IMR-90 (cell line): ENCODE data around the gene RRAGC. TPM values are rescaled to one million over a fixed set of nuclear protein-coding genes. Genes with fewer than 3 reads are reported as not detected.

Source experiments
- NFE2L2 ChIP-seq: fragments of 150-350 bp; IDR thresholded peaks from 2 replicates; pipeline ENCODE4 v1.6.1; 2016; ENCODE audit warnings: low read depth, mild to moderate bottlenecking, low read length
- RAD21 ChIP-seq: IDR thresholded peaks from 2 replicates; pipeline ENCODE4 v1.6.1; 2012; ENCODE audit warnings: low read length, improper control_type of control experiment
- microRNA-seq, 2 experiments: library from miRNA; stranded (forward) in 1 of 2; unstranded in 1 of 2; fragments of 10-50 nt in 1 of 2; fragments of <30 nt in 1 of 2; gene quantifications in 1 of 2; microRNA quantifications in 1 of 2; one replicate each; pipeline versions ENCODE3 to v1.1.0; 2013 to 2020; ENCODE audit not compliant: insufficient read depth in 1 of 2, insufficient read length in 1 of 2, unreplicated experiment in 1 of 2
- polyA plus RNA-seq, 3 experiments: library from polyadenylated mRNA; depleted of rRNA; stranded (reverse); fragments of >200 nt; gene quantifications; 2 replicates each; pipeline ENCODE4 v1.2.3, GENCODE V29; 2012; ENCODE audit warnings: low replicate concordance in 1 of 3
- small RNA-seq, 5 experiments: library from RNA; depleted of rRNA; stranded (forward); fragments of <200 nt; gene quantifications; one replicate each; pipeline ENCODE3, GENCODE V24; 2012
- total RNA-seq: library from RNA; depleted of rRNA; stranded (reverse); fragments of >200 nt; gene quantifications from 2 replicates; pipeline ENCODE4 v1.2.3, GENCODE V29; 2012; rRNA removed

RRAGC gene
- total and polyA plus RNA-seq, 2 of the 4 experiments (the other 2 are of a cell fraction): 7.2 to 12.2 TPM

- no peak for TF ChIP-seq RAD21
- no peak for TF ChIP-seq NFE2L2
Measured at GRCh38 chr1:38788341-38789336, 70.9 kb downstream of the RRAGC start (continued).

Small RNA genes within 50 kb of the gene (microRNA-seq; reads per million reads assigned to microRNA genes)
- gene GJA9-MYCBP (ENCODE audit: insufficient read depth, insufficient read length): not detected

Small RNA genes within 50 kb of the gene (small RNA-seq; reads per million reads assigned to genes)
- gene GJA9-MYCBP: 0 reads per million in 5 experiments

Other genes starting within 250 kb of the RRAGC start
- 9.9 and 15.6 TPM in 2 replicates for gene MYCBP, start 13.6 kb upstream of the RRAGC start, total RNA-seq
- gene MYCBP, start 13.6 kb upstream of the RRAGC start, polyA plus RNA-seq (2012; rRNA removed): 10.1 and 11.9 TPM in 2 replicates
- not detected in 2 replicates for gene GJA9, start 21.8 kb upstream of the RRAGC start, total RNA-seq
- gene GJA9, start 21.8 kb upstream of the RRAGC start, polyA plus RNA-seq (2012; rRNA removed): not detected in 2 replicates
- gene RHBDL2, start 82.1 kb upstream of the RRAGC start, total RNA-seq: 0.28 and 0.36 TPM in 2 replicates
- 0.30 and 0.38 TPM in 2 replicates for gene RHBDL2, start 82.1 kb upstream of the RRAGC start, polyA plus RNA-seq (2012; rRNA removed)
- gene AKIRIN1, start 131.5 kb upstream of the RRAGC start, total RNA-seq: 42.5 and 63.9 TPM in 2 replicates
- 37.7 and 44.2 TPM in 2 replicates for gene AKIRIN1, start 131.5 kb upstream of the RRAGC start, polyA plus RNA-seq (2012; rRNA removed)
- 645 and 1,415 TPM in 2 replicates for gene NDUFS5, start 166.6 kb upstream of the RRAGC start, total RNA-seq
- gene NDUFS5, start 166.6 kb upstream of the RRAGC start, polyA plus RNA-seq (2012; rRNA removed): 934 and 1,092 TPM in 2 replicates